HuH-7.5 (cell line): ENCODE measurements around the gene PSMA7.
A peak's percentile ranks its signal among the peaks of the same experiment; 100 is the strongest.

ENCODE experiments used
- DNase-seq: peaks from one replicate; pipeline ENCODE4 v3.0.0; 2011; ENCODE audit warnings: low spot score

Gene PSMA7

GRCh38 chr20:62143081-62143956 is at the start of gene PSMA7, which contains the start of gene SS18L1:
Gene PSMA7 (minus strand): TSS chr20:62143394. CDS start chr20:62143303, 91 bp downstream.
Gene SS18L1 (plus strand): TSS chr20:62143769. CDS start chr20:62143821, 52 bp downstream.
- DNase-seq: peak; percentile 97

- no peak for DNase-seq
Observed at GRCh38 chr20:62192635-62193034, 49.4 kb upstream of the PSMA7 start.

- DNase-seq: no peak
Observed at GRCh38 chr20:62191781-62192559, 48.8 kb upstream of the PSMA7 start.

GRCh38 chr20:62190639-62191411 is 47.6 kb upstream of the PSMA7 start:
- no peak for DNase-seq

GRCh38 chr20:62186887-62187866 is 44.0 kb upstream of the PSMA7 start:
- no peak for DNase-seq

GRCh38 chr20:62186096-62186426 is 42.9 kb upstream of the PSMA7 start:
- no peak for DNase-seq

GRCh38 chr20:62183426-62184142 is 40.4 kb upstream of the PSMA7 start:
- no peak for DNase-seq

- DNase-seq: peak; percentile 100
Observed at GRCh38 chr20:62182469-62183425, 39.6 kb upstream of the PSMA7 start, which contains the start of gene MTG2. Gene MTG2 (plus strand): TSS chr20:62183028. CDS start chr20:62193421, 10,393 bp downstream.

GRCh38 chr20:62181808-62182207 is 38.6 kb upstream of the PSMA7 start:
- no peak for DNase-seq

- no peak for DNase-seq
Observed at GRCh38 chr20:62179162-62179504, 35.9 kb upstream of the PSMA7 start.

GRCh38 chr20:62178316-62179161 is 35.3 kb upstream of the PSMA7 start:
- DNase-seq: no peak

- DNase-seq: no peak
Observed at GRCh38 chr20:62177307-62177706, 34.1 kb upstream of the PSMA7 start.

GRCh38 chr20:62176866-62177265 is 33.7 kb upstream of the PSMA7 start:
- no peak for DNase-seq

GRCh38 chr20:62175711-62176110 is 32.5 kb upstream of the PSMA7 start:
- DNase-seq: no peak

GRCh38 chr20:62174870-62175624 is 31.9 kb upstream of the PSMA7 start:
- DNase-seq: no peak

GRCh38 chr20:62174021-62174804 is 31.0 kb upstream of the PSMA7 start:
- no peak for DNase-seq

GRCh38 chr20:62172666-62173065 is 29.5 kb upstream of the PSMA7 start:
- DNase-seq: no peak
